IPS-NIHi11 (cell line): ENCODE results near the gene ZNF276.
"Not testable (repeated sequence)": the region's sequence is repeated elsewhere in the genome, so short reads cannot be mapped to it uniquely, and the experiment has no call there.

Experiments
- DNase-seq: peaks from one replicate; pipeline ENCODE4 v3.0.0; 2012; ENCODE audit warnings: mixed read lengths, low spot score

ZNF276 gene

DNA sequence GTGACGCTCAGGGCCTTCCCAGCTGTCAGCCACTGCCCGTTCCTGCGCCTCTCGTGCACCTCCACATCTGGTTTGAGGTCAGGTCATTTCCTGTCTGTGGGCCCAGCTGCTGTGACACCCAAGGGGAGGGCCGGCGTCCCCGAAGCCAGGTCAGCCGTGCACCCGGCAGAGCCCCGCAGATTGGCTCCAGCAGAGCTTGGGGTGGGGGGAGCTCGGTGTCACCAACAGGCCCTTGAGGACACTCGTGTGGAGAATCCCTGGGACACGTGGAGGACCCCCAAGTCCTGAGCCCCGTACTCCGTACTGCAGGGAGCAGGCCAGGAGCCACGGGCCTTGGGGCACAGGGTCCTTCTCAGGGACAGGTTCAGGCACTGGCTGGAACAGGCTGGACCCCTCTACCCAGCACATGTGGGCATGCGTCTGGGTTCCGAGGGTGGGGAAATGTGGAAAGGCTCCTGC is 24.6 kb upstream of the ZNF276 start:
- DNase-seq, result no peak

DNA sequence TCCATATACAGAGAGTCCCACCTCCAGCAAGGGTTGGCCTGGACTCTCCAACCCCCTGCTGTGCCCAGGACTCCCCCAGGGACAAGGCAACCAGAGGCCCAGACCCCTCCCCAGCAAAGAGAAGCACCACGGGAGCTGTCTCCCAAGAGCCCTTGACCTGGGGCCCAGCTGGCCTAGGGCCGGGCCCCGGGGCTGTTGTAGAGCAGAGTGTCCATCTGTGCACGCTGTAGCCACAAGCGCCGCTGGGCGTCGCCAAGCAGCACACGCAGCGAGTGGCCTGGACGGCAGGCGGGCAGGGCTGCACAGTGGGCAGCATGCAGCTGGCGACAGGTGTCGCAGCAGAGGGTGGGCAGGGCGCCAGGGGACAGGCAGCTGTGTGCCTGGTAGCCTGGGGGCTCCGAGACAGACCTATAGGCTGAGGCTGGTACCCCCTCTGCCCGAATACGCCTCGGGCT is 24.1 kb upstream of the ZNF276 start:
- DNase-seq, result no peak

DNA sequence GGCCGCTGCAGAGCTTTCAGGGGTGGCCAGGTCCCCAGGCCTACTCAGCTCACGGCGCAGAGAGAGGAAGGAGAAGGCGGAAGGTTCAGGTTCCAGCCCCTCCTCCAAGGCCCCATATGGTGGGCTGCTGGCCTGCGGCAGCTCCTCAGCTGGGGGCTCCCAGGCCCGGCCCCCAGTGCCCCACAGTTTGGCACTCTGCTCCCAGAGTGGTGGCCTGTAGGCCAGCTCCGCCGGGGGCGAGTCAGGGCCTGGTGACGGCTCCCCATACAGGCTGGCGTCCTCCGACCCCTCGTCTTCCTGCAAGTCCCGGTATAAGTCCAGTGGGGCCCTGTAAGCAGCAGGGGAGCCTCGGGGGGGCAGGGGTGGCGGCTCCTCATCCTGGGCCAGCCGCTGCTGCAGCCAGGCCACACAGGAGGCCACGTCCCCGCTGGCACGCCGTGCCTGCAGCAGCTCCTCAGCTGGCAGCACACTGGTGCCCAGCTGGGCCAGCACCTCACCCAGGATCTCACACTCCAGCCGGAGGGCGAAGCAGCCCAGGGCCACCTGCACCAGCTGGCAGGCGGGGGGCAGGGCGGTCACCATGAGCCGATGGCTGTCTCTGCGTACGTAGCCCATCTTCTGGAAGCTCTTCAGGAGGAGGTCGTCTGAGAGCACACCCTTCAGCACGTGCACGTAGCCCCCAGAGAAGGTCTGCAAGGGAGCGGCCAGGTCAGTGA is 23.6 kb upstream of the ZNF276 start:
- DNase-seq, result no peak

DNA sequence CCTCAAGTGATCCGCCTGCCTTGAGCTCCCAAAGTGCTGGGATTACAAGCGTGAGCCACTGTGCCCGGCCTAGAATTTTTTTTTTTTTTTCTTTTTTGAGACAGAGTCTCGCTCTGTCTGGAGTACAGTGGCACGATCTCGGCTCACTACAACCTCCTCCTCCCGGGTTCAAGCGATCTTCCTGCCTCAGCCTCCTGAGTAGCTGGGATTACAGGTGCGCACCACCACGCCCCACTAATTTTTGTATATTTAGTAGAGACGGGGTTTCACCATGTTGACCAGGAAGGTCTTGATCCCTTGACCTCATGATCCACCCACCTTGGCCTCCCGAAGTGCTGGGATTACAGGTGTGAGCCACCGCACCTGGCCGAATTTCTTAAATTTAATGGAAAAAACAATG is 22.6 kb upstream of the ZNF276 start:
- DNase-seq, result not testable (repeated sequence)

DNA sequence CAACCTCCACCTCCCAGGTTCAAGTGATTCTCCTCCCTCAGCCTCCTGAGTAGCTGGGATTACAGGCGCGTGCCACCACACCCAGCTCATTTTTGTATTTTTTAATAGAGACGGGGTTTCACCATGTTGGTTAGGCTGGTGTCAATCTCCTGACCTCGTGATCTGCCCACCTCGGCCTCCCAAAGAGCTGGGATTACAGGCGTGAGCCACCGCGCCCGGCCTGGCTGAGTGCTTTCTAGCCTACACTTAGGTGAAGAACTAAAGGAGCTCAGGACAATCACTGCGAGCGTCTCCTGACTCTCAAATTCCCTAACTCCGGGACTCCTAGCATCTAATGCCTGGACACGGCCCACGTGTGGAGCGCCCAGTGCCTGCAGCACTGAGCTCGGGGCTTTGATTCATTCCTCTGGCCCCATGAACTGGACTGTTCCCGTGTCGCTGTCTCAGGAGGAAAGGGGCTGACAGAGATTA is 21.7 kb upstream of the ZNF276 start:
- not testable (repeated sequence) for DNase-seq

DNA sequence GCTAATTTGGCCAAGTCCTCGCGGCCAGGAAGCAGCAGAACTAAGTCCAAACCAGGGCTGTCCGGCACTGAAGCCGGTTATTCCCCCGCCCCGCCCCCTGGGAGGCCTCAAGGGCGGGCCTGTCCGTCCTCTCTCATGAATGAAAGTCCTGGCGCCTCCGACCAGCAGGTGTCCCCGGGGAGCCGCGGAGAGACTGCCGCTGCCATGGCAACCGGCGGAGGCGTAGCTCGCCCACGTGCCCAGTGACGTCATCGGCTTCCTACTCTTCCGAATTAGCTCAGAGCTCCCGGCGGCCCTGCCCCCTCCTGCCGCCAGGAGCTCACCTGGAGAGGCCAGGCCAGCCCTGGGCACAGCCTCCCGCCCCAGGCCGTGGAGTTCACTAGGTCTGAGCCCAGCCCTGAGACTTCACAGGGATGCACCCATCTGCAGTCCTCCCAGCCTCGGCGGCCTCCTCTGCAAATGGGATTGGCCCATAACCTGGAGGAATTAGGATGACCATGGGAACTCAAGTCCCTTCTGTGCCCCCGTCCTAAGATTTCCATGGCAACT is 21.2 kb upstream of the ZNF276 start:
- peak; percentile 94 for DNase-seq

DNA sequence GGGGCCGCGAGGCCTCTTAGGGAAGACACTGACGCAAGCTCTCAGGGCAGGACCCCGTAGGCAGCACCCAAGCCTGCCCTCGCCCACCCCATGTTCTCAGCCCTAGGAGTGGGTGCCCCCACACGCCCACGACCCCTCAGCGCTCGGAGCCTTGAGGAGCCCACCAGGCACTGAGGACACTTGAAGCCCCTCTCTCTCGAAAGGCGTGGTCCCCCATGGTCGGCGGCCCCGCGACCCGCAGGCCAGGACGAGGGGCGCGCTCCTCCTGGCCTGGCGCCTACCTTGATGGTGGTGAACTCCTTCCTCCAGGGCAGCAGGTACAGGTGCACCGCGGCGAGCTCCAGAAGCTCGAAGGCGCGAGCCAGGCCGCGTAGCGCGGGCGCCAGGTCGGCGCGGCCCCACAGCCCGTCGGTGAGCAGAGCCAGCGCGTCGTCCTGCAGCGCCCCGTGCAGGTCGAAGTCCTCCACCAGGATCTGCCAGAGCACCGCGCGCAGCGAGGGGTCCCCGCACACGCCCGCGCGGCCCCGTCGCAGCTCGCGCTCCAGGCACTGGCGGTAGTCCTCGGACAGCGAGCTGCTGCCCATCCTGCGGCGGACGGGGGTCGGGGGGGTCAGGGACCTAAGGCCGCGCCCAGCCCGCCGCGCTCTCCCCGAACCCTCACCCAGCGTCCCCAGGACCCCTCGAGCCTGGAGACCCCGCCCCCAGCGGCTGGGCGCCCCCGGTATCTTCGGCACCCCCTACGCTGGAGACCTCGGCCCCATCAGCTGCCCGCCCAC is 20.5 kb upstream of the ZNF276 start:
- peak; percentile 60 for DNase-seq

DNA sequence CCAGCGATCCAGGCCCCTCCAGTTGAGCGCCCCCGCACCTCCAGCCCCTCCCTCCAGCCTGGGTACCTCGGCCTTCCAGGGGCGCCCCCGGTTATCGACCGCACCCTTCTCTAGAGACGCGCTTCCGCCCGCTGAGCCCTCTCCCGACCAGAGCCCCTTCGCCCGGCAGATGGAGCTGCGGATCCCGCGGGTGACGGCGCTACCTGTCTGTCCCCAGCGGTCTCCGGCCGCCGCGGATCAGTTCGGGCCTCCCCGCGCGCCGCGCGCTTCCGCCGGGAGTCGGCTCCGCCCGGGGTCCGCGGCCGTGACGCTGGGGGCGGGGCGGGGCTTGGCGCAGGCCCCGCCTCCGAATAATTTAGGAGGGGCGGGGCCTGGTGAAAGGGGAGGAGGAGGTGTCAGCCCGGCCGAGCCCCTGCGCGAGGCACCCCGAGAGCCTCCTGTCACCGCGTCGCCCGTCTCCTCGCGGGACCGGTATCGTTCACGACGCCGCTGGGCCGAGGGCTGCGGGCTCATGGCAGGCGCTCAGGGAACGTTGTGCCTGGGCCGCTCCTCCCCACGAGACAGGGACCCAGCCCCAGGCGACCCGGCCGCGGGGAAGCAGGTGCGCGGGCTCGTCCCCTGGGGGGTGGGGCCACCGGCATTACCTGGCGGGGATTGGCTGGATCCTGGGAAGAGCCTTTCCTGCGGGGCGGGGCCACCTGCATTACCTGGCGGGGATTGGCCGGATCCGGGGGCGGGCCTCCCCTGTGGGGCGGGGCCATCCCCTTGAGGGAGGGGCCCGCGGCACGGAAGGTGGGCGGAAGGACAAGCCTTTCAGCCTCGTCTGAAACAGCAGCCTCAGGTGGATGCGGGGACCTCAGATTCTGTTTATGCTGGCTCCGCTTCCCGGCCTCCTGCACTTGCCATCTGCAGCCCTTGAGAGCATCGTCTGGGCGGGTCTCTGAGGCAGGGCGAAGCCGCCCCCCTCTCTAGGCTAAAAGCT is 19.6 kb upstream of the ZNF276 start, which contains the start of gene SPATA2L:
SPATA2L (minus strand) TSS at position 281 of the 982 bp plus-strand sequence. CDS start 473 bp downstream, outside the sequence.
- DNase-seq, result peak; percentile 95

DNA sequence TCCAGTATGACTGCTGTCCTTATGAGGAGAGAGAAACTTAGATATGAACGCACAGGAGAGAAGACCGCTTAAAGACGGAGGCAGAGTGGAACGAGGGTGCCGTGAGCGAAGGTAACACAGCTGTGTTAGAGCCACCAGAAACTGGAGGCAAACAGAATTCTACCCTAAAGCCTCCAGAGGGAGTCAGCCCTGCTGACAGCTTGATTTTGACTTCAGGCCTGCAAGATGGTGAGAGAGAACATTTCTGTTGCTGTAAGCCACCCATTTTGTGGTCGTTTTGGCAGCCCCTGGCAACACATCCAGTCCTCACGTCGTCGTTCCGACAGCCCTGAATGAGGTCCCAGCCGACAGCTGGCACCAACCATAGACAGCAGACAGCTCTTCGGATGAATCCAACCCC is 17.1 kb upstream of the ZNF276 start:
- no peak for DNase-seq

DNA sequence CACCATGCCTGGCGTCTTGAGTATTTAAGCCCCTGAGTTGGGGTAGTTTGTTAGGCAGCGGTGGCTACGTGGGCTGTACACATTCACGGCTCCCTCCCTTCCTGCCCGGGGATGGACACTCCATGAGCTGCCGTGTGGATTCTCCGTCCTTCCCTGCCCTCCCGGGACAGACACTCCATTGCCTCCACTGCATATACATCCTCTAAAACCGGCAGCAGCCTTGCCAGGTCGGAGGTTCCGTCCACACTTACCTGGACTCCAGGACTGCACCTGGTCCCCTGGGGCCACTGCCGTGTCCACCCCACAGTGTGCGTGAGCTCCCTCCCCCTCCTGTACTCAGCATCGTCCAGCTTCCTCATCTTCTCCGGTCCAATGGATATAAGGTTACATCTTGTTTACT is 16.3 kb upstream of the ZNF276 start:
- DNase-seq, result no peak

DNA sequence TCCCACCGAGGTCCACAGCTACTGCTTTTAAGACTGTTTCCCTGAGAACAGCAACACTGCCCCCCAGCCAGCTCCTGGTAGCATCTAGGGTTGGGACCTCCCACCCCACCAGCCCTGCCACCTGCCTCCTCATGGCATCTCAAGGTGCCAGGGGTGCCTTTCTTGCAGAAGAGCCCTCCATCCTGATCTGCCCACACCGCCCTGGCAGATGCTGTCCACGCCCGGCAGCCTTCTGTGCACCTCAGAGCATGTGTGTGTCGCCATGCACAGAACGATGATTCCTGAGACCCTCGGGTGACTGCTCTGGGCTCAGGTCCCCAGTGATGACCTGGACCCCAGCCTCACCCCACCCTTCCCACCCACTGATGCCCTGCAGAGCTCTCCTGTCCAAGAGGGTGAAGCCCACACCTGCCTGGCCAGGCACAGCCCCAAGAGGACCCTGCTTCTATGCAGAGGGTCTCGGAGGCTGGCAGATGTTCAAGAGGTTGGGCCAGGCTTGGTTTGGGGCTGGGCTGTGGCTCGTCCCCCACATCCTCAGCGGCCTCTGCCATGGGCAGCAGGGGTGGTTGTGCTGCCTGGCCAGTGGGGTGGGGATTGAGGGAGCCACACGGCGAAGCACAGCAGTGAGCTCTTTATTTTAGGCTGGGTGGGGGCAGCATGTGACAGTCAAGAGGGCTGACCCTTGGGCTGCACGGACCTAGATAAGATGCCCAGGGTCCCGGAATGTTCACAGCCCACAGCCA is 14.6 kb upstream of the ZNF276 start:
- no peak for DNase-seq

DNA sequence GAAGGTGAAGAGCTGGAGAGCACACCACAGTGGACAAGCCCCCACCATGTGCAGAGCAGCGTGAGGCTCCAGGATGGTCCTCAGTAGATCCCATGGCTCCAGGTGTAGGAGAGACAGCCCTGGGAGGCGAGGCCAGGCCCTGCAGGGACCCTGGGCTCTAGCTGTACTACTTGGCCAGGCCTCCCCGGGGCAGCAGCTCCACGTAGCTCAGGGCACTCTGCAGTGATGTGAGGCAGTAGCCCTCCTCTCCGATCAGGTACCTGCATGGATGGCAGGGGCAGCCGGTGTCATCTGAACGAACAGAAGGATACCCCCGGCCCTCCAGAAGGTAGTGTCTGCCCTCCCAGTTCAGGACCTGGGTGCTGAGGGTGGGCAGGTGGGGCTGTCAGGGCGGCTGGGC is 13.6 kb upstream of the ZNF276 start:
- DNase-seq, result no peak

DNA sequence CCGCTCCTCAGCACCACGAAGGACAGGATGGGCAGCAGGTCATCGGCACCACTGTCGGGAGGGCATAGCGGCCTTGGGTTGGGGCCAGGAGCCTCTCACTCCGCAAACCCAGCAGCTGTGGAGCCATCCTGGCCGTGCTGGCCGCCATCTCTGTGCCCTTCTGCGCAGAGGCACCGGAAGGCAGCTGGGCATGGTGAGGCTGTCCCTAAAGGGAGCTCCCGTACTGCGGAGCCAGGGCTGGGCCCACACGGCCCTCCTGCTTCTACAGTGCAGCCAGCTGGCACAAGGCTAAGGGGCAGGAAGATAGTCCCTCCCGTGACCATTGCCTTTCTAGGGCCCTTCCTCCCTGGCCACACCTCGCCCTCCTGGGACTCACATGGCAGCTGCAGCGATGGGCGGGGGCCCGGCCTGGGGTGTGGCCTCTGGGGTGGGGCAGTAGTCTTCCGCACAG is 12.8 kb upstream of the ZNF276 start:
- DNase-seq, result no peak

DNA sequence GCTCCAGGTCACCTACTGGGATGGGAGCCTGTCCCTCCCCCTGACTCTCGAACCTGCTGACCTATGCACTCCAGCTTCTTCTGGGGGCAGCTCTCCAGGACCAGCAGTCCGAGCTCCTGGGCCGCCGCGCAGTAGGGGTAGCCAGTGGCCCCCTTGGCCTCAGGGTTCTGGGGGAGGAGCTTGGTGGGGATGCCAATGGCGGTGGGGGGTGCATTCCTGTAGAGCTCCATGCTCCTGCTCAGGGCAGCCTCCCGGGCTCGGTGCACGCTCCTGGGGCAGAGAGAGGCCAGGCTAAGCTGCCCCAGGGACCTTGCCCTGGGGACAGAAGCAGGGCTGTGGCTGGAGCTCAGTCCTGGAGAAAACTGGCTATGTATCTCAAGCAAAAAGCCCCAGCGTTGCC is 12.2 kb upstream of the ZNF276 start:
- DNase-seq, result peak; percentile 62

DNA sequence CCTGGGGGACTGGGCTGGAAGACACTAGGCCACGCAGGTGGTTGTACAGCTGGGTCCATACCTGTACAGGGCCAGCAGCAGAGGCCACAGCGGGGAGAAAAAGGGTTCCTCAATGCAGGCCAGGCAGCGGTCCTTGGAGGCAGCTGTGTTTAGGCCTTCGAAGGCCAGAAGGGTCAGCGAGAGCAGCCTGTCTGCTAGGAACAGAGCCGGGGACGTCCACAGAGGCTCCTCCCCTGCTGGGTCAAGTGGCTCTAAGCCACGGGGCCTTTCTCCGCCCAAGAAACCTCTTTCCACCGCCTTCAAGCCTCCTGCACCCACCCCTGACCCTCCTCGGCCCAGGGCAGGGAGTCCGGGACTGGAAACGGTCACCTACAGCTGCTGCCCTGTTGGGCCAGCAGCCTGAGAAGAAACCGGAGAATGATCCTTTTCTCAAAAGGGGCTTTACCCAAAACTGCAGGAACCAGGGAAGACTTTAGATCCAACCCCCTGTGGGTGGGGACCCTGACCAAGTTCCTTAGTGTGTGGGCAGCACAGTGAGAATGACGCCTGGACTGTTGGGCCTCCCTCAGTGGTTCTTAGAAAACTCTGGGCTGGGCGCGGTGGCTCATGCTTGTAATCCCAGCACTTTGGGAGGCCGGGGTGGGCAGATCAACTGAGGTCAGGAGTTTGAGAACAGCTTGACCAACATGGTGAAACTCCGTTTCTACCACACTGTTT is 11.5 kb upstream of the ZNF276 start:
- DNase-seq, result no peak

DNA sequence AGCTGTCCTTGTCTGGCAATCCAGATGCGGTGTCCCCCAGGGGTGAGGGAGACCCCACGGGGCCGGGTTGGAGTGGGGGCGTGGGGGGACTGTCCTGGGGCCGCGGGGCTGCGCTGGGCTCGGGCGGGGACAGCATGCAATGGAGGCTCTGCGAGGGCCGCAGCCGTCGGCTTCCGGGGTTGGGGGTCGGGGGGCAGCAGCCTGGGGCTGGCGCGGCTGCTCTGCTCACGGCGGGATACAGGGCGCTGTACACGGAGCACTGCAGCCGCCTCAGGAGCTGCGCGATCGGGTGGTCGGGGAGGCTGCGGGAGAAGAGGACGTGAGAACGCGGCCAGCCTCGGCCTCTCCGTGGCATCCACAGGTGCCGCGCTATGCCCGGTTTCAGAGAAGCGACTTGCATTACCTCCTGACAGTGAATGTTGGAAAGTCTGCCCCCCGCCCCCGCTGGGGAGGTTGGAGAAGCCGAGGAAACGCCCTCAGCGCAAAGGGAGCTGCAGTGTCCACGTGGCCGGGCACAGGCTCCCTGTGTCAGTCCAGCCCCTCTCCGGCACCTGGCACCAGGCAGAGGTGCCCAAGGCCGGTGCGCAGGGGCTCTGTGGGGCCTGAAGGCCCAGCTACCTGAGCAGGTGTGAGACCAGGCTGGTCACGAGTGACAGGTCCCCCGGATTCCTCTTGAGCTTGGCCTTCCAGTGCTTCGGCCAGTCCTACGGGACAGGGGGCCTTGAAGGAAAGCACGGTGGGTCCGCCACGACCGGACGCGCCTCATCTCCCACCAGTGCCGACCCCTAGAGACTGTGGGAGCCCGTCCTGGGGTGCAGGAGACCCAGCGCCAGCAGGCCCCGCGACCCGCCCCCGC is 10.4 kb upstream of the ZNF276 start:
- DNase-seq, result no peak

DNA sequence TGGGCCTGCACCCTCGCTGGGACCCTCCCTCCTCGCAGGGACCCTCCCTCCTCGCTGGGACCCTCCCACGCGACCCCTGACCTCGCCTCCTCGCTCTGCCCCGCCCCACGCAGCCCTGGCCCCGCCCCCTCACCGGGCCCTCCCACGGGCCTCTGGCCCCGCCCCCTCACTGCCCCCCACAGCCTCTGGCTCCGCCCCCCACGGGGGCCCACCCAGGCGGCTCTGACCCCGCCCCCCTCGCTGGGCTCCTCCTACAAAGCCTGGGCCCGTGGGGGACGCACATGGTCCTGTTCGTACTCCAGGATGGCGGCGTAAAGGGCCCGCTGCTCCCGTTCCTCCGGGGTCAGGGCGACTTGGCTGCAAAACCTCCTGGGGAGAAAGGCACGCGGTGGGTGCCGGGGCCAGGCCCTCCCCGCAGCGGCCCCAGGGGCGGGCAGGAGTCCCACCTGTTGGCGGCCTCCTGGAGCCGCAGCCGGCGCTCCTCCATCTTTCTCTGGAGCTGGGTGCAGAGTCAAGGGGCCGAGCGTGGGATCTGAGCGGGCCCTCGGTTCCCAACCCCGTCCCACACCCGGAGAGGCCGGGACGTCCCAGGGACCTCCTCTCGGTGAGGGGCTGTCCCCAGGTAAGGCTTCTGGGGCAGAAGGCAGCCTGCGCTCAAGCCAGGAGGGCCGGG is 9.6 kb upstream of the ZNF276 start:
- peak; percentile 98 for DNase-seq

DNA sequence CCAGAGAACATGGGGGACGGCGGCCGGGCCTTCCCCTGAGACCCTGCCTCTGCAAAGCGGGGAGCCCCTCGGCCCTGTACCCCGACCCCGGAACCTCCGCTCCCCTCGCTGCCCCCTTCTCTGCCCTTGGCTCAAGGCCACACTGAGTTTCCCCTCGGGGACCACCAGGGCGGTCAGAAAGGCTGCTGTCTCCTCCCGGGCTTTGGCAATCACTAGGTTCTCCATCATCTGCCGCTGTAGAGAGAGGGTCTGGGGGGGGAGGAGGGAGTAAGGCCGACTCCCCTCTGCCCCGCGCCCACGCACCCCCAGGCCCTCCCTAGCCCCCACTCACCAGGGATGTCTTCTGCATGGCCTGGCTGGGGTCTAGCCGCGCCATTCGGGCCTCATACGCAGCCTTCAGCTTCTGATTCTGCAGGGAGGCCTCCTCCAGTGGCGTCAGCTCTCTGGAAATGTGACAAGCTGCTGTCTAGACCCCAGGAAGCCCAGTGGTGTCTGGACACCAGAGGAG is 9.0 kb upstream of the ZNF276 start:
- DNase-seq, result no peak
